Cardiac fibroblast (primary cell): ENCODE measurements around the gene ZBTB49.
A peak's percentile ranks its signal among the peaks of the same experiment; 100 is the strongest.

Experiments used
- DNase-seq, 2 donors: peaks; one replicate each; pipeline versions ENCODE4 v3.0.0 to v3.0.0-alpha.2; 2010; ENCODE audit warnings: low read depth in 2 of 2
- H3K4me3 ChIP-seq, 2 donors: replicated peaks in 1 of 2; 1 replicate in 1 of 2; 2 replicates in 1 of 2; pipeline ENCODE4 v1.5.1; 2011; ENCODE audit warnings: low read depth in 2 of 2, low read length in 2 of 2, mild to moderate bottlenecking in 2 of 2, moderate library complexity in 1 of 2
- TF ChIP-seq, protein P1 (sequence below): IDR thresholded peaks from one replicate; pipeline ENCODE4 v1.5.1; 2011; ENCODE audit warnings: low read depth, mild to moderate bottlenecking, low read length, inconsistent platforms

The ZBTB49 gene

DNA sequence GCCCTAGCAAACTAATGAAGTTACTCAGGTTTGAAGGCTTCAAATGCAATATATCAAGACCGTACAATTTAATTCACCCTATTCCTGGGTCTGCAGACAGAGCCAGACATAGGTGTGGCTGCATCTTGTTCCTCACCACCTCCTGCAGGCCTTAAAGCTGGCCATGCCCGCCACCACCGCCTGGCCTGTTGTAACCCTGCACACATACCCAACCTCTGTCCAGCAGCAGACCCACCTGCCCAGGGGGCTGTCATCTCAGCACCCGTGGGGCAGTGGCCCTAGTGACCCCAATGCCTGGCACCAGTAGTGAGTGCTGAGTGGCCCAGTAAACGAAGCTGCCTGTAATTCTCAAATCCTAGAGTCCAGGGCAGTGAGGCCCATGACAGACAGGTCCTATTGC is 40.7 kb downstream of the ZBTB49 start:
- DNase-seq = no peak
- TF ChIP-seq, protein P1, sequence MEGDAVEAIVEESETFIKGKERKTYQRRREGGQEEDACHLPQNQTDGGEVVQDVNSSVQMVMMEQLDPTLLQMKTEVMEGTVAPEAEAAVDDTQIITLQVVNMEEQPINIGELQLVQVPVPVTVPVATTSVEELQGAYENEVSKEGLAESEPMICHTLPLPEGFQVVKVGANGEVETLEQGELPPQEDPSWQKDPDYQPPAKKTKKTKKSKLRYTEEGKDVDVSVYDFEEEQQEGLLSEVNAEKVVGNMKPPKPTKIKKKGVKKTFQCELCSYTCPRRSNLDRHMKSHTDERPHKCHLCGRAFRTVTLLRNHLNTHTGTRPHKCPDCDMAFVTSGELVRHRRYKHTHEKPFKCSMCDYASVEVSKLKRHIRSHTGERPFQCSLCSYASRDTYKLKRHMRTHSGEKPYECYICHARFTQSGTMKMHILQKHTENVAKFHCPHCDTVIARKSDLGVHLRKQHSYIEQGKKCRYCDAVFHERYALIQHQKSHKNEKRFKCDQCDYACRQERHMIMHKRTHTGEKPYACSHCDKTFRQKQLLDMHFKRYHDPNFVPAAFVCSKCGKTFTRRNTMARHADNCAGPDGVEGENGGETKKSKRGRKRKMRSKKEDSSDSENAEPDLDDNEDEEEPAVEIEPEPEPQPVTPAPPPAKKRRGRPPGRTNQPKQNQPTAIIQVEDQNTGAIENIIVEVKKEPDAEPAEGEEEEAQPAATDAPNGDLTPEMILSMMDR = no peak
- no peak overlapping the region for H3K4me3 ChIP-seq

DNA sequence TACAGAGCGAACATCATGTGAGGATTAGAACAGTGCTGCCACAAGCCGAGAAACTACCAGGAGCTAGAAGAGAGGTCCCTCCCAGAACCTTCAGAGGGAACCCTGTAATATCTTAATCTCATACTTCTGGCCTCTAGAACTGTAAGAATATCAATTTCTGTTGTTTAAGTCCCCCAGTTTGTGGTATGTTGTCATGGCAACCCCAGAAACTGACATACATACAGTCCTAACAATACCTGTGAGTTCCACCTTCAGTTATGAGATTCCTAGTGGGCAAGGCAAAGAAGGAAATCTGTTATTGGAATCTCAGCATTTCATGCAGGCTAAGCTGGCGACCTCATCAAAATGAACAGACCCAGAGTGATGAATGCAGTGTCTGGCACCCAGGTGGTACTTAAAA is 42.5 kb downstream of the ZBTB49 start:
- no peak for DNase-seq
- TF ChIP-seq, protein P1 = no peak
- H3K4me3 ChIP-seq = no peak overlapping the region

DNA sequence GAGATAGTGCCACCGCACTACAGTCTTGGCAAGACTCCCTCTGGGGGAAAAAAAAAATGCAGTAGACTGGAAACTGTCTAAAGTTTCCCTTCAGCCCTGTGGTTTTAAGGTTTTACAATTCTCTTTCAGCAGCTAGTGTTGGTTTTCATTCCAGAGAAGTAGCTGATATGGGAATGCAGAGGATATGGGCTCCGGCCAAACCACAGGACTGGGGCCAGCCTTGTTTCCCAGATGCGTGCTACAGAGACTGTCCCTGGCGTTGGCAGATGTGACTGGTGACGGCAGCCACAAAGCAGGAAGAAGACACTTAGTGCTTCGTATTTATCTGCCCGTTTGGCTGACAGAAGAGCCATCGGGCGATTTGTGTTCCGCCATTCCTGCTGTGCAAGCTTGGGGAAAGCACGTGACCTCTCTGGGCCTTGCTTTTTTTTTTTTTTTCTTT is 43.2 kb downstream of the ZBTB49 start:
- TF ChIP-seq, protein P1 = no peak
- peak overlapping the region in 1 of 2 donors; percentile 14 for H3K4me3 ChIP-seq
- peak; percentile 73 to 90 for DNase-seq

DNA sequence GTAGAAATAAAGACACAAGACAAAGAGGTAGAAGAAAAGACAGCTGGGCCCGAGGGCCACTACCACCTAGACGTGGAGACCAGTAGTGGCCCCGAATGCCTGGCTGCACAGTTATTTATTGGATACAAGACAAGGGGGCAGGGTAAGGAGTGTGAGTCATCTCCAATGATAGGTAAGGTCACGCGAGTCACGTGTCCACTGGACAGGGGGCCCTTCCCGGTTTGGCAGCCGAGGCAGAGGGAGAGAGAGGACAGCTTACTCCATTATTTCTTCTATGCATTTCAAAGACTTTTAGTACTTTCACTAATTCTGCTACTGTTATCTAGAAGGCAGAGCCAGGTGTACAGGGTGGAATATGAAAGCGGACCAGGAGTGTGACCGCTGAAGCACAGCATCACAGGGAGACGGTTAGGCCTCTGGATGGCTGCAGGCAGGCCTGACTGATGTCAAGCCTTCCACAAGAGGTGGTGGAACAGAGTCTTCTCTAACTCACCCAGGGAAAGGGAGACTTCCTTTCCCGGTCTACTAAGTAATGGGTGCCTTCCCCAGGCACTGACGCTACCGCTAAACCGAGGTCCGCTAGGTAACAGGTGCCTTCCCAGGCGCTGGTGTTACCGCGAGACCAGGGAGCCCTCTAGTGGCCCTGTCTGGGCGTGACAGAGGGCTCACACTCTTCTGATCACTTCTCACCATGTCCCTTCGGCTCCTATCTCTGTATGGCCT is 44.9 kb downstream of the ZBTB49 start:
- H3K4me3 ChIP-seq = no peak overlapping the region
- TF ChIP-seq, protein P1 = peak; percentile 83
- peak; percentile 62 to 63 for DNase-seq

DNA sequence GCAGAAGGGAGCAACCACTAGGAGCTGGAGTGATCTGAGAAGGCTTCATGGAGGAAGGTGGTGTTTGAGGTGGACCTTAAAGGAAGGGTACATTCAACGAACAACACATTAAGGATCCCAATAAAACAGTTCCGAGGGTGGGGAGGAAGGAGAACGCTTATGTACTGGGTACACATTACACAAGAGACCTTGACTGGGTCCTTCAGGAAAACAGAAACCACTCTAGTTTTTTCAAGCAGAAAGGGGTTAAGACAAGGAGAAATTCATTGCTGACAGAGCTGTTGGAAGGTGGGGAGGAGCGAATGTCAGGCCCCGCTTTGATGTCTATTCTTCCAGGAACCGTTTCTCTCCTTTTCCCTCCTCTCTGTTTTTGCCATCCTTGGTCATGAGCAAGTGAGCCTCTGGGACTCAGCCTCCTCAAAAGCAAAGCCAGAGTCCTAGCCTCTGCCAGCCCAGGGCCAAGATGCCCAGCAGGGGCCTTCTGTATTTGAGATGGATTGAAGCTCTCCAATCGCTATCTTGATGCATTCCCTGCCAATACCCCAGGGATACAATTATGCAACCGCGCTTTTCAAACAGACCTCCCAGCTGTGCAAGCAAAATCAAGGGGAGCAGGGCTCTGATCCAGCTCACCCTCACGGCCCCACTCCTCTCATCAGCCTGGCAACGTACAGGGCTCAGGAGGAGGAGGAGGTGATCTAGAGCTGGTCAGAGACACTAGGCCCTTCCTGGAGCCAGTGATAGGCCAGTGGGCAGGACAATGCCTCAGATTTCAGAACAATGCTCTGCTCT is 48.4 kb downstream of the ZBTB49 start:
- no peak for DNase-seq
- TF ChIP-seq, protein P1 = no peak

DNA sequence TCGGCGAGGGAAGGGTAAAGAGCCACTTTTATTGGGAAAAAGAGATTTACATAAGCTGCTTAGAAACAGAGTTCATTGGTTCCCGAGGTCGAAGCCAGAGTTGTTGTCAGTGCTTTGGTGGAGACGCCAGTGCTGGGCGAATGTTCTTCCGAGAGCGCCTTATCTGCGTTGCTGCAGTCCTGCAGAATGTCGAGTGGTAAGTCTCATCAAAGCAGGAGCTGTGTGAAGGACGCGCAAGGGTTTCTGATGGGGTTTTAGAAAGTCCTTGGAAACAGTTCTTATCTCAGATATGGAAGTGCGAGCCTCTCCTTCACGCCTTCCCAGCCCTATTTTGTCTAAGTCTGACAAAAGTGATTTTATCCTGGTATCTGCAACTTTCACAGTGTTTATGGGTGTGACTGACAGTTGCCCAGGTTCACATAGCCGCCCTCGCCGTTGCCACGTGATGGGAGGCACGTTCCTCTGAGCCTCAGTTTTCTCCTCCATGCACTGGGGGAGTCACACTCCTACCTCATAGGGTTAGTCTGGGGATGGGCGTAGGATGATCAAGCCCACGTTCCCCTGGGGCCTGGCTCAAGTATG is 49.5 kb downstream of the ZBTB49 start:
- no peak overlapping the region for H3K4me3 ChIP-seq
- TF ChIP-seq, protein P1 = no peak
- DNase-seq = peak; percentile 27 to 75

More for the DNA sequence above, 48.4 kb downstream of the ZBTB49 start:
- H3K4me3 ChIP-seq = no peak overlapping the region
